Neural cell (in vitro differentiated cells): ENCODE results near the gene ZBTB9. TPM values are rescaled to one million over a fixed set of nuclear protein-coding genes. Genes with fewer than 3 reads are reported as not detected.
A peak's percentile ranks its signal among the peaks of the same experiment; 100 is the strongest.

Source experiments
- H2AFZ ChIP-seq: fragments of 200-600, 300-800 bp; sonication (generic), shearing (Covaris generic); 2 replicates; pipeline ENCODE4 v1.6.0; 2014; ENCODE audit warnings: low read depth, mild to moderate bottlenecking, antibody characterized with exemption, low read length, moderate library complexity
- H3F3A ChIP-seq: fragments of 200-600 bp; shearing (Covaris generic); 2 replicates; pipeline ENCODE4 v1.6.1; 2016; ENCODE audit warnings: mild to moderate bottlenecking, moderate library complexity, mixed read lengths, antibody characterized with exemption, low read length; ENCODE audit not compliant: insufficient read depth, poor library complexity, severe bottlenecking
- H3K27ac ChIP-seq: fragments of 200-600, 300-800 bp; sonication (generic), shearing (Covaris generic); 2 replicates; pipeline ENCODE4 v1.5.1; 2014; ENCODE audit warnings: mild to moderate bottlenecking, low read length, moderate library complexity
- H3K27me3 ChIP-seq: fragments of 300-800, 200-600 bp; sonication (generic), shearing (Covaris generic); 2 replicates; pipeline ENCODE4 v1.6.0; 2014; ENCODE audit warnings: mild to moderate bottlenecking, low read depth, low read length, moderate library complexity; ENCODE audit not compliant: insufficient read depth
- H3K36me3 ChIP-seq: fragments of 300-800, 200-600 bp; sonication (generic), shearing (Covaris generic); 2 replicates; pipeline ENCODE4 v1.5.1; 2014; ENCODE audit warnings: mild to moderate bottlenecking, antibody characterized with exemption, low read length, moderate library complexity; ENCODE audit not compliant: insufficient read depth
- H3K4me2 ChIP-seq: fragments of 300-800, 200-600 bp; sonication (generic), shearing (Covaris generic); 2 replicates; pipeline ENCODE4 v1.6.0; 2014; ENCODE audit warnings: mild to moderate bottlenecking, low read length
- H3K4me3 ChIP-seq: fragments of 300-800, 200-600 bp; sonication (generic), shearing (Covaris generic); 2 replicates; pipeline ENCODE4 v1.5.1; 2014; ENCODE audit warnings: mild to moderate bottlenecking, low read length, moderate library complexity
- H3K79me2 ChIP-seq: fragments of 200-600 bp; shearing (Covaris generic); replicated peaks from 2 replicates; pipeline ENCODE4 v1.6.0; 2014; ENCODE audit warnings: mild to moderate bottlenecking, low read length, moderate library complexity; ENCODE audit not compliant: insufficient read depth
- H3K9ac ChIP-seq: fragments of 300-800, 200-600 bp; sonication (generic), shearing (Covaris generic); 2 replicates; pipeline ENCODE4 v1.6.1; 2016; ENCODE audit warnings: mild to moderate bottlenecking, low read length, mixed read lengths
- H3K9me2 ChIP-seq: fragments of 200-600 bp; shearing (Covaris generic); 2 replicates; pipeline ENCODE4 v1.6.1; 2016; ENCODE audit warnings: mild to moderate bottlenecking, low read length, mixed read lengths; ENCODE audit not compliant: insufficient read depth
- H3K9me3 ChIP-seq: fragments of 200-600, 300-800 bp; sonication (generic), shearing (Covaris generic); 2 replicates; pipeline ENCODE4 v1.6.1; 2016; ENCODE audit warnings: mild to moderate bottlenecking, mixed run types, low read length, moderate library complexity, mixed read lengths
- H4K20me1 ChIP-seq: fragments of 200-600 bp; shearing (Covaris generic); 2 replicates; pipeline ENCODE4 v1.6.1; 2016; ENCODE audit warnings: mild to moderate bottlenecking, mixed run types; ENCODE audit not compliant: insufficient read depth
- EP300 ChIP-seq: fragments of 450-650 bp; conservative IDR thresholded peaks from 2 replicates; pipeline ENCODE4 v1.6.1; 2014; ENCODE audit warnings: antibody characterized with exemption, mild to moderate bottlenecking, moderate library complexity; ENCODE audit not compliant: poor library complexity, severe bottlenecking
- EZH2 ChIP-seq: fragments of 200-600, 300-800 bp; shearing (Covaris generic), sonication (generic); IDR thresholded peaks from 2 replicates; pipeline ENCODE4 v1.6.1; 2014; ENCODE audit warnings: antibody characterized with exemption, low read length, borderline replicate concordance, mild to moderate bottlenecking; ENCODE audit not compliant: insufficient read depth, poor library complexity, severe bottlenecking
- MXI1 ChIP-seq: fragments of 450-650 bp; conservative IDR thresholded peaks from 2 replicates; pipeline ENCODE4 v1.6.1; 2014; ENCODE audit warnings: antibody characterized with exemption, mild to moderate bottlenecking; ENCODE audit not compliant: poor library complexity, severe bottlenecking
- POLR2AphosphoS5 ChIP-seq: IDR thresholded peaks from 2 replicates; pipeline ENCODE4 v1.6.1; 2012
- RAD21 ChIP-seq: fragments of 450-650 bp; conservative IDR thresholded peaks from 2 replicates; pipeline ENCODE4 v1.6.1; 2014; ENCODE audit warnings: antibody characterized with exemption, mild to moderate bottlenecking, moderate library complexity
- SMC3 ChIP-seq: fragments of 450-650 bp; conservative IDR thresholded peaks from 2 replicates; pipeline ENCODE4 v1.6.1; 2014; ENCODE audit warnings: antibody characterized with exemption, mild to moderate bottlenecking, moderate library complexity; ENCODE audit not compliant: poor library complexity
- TAF1 ChIP-seq: IDR thresholded peaks from 2 replicates; pipeline ENCODE4 v1.6.1; 2012; ENCODE audit warnings: low read depth
- polyA plus RNA-seq: library from polyadenylated mRNA; depleted of rRNA; stranded (reverse); fragments of >200 nt; gene quantifications from 2 replicates; pipeline ENCODE4 v1.2.3, GENCODE V29; 2014
- TF ChIP-seq, protein P1 (sequence below): IDR thresholded peaks from 2 replicates; pipeline ENCODE4 v1.6.1; 2012; ENCODE audit warnings: borderline replicate concordance
- TF ChIP-seq, protein P2 (sequence below): fragments of 450-650 bp; IDR thresholded peaks from 2 replicates; pipeline ENCODE4 v1.5.1; 2014; ENCODE audit warnings: antibody characterized with exemption, mild to moderate bottlenecking, moderate library complexity; ENCODE audit not compliant: poor library complexity, severe bottlenecking

ZBTB9 gene
- polyA plus RNA-seq, 1 donor from 2014 or later, result 7.7 TPM

DNA sequence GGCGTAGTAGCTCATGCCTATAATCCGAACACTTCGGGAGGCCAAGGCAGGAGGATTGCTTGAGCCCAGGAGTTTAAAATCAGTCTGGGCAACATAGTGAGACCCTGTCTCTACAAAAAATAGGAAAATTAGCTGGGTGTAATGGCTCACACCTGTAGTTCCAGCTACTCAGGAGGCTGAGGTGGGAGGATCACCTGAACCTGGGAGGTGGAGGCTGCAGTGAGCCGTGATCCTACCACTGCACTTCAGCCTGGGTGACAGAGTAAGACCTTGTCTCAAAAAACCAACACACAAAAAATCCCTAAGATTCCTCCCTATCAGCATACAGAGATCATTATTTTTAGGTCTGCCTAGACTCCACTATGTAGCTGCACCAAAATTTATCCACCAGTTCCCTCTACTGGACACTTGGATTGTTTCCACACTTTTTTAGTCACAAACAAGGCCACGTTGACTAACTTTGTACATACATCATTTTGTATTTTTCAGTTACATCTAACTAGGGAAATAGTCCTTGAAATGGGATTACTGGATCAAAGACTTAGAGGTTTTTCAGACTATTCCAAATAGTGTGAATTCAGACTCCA, 47.2 kb upstream of the ZBTB9 start:
- Histone ChIP-seq H3K79me2 (no peaks in the 10 kb centered on the region), H3K9me2 (no peaks in the 10 kb centered on the region), H3F3A (no peaks in the 10 kb centered on the region), H3K9ac (no peak overlapping the region), H3K27me3 (no peaks in the 10 kb centered on the region), H2AFZ (no peak overlapping the region), H3K27ac (no peak overlapping the region), H4K20me1 (no peaks in the 10 kb centered on the region), H3K4me2 (no peak overlapping the region), H3K4me3 (no peak overlapping the region), H3K36me3 (no peaks in the 10 kb centered on the region), H3K9me3 (no peaks in the 10 kb centered on the region)
- TF ChIP-seq EZH2 (no peak), RAD21 (no peak), SMC3 (no peak), EP300 (no peak), POLR2AphosphoS5 (no peak), TAF1 (no peak), MXI1 (no peak)
- TF ChIP-seq, protein P1, sequence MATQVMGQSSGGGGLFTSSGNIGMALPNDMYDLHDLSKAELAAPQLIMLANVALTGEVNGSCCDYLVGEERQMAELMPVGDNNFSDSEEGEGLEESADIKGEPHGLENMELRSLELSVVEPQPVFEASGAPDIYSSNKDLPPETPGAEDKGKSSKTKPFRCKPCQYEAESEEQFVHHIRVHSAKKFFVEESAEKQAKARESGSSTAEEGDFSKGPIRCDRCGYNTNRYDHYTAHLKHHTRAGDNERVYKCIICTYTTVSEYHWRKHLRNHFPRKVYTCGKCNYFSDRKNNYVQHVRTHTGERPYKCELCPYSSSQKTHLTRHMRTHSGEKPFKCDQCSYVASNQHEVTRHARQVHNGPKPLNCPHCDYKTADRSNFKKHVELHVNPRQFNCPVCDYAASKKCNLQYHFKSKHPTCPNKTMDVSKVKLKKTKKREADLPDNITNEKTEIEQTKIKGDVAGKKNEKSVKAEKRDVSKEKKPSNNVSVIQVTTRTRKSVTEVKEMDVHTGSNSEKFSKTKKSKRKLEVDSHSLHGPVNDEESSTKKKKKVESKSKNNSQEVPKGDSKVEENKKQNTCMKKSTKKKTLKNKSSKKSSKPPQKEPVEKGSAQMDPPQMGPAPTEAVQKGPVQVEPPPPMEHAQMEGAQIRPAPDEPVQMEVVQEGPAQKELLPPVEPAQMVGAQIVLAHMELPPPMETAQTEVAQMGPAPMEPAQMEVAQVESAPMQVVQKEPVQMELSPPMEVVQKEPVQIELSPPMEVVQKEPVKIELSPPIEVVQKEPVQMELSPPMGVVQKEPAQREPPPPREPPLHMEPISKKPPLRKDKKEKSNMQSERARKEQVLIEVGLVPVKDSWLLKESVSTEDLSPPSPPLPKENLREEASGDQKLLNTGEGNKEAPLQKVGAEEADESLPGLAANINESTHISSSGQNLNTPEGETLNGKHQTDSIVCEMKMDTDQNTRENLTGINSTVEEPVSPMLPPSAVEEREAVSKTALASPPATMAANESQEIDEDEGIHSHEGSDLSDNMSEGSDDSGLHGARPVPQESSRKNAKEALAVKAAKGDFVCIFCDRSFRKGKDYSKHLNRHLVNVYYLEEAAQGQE, result no peak
- TF ChIP-seq, protein P2, sequence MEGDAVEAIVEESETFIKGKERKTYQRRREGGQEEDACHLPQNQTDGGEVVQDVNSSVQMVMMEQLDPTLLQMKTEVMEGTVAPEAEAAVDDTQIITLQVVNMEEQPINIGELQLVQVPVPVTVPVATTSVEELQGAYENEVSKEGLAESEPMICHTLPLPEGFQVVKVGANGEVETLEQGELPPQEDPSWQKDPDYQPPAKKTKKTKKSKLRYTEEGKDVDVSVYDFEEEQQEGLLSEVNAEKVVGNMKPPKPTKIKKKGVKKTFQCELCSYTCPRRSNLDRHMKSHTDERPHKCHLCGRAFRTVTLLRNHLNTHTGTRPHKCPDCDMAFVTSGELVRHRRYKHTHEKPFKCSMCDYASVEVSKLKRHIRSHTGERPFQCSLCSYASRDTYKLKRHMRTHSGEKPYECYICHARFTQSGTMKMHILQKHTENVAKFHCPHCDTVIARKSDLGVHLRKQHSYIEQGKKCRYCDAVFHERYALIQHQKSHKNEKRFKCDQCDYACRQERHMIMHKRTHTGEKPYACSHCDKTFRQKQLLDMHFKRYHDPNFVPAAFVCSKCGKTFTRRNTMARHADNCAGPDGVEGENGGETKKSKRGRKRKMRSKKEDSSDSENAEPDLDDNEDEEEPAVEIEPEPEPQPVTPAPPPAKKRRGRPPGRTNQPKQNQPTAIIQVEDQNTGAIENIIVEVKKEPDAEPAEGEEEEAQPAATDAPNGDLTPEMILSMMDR, result no peak

DNA sequence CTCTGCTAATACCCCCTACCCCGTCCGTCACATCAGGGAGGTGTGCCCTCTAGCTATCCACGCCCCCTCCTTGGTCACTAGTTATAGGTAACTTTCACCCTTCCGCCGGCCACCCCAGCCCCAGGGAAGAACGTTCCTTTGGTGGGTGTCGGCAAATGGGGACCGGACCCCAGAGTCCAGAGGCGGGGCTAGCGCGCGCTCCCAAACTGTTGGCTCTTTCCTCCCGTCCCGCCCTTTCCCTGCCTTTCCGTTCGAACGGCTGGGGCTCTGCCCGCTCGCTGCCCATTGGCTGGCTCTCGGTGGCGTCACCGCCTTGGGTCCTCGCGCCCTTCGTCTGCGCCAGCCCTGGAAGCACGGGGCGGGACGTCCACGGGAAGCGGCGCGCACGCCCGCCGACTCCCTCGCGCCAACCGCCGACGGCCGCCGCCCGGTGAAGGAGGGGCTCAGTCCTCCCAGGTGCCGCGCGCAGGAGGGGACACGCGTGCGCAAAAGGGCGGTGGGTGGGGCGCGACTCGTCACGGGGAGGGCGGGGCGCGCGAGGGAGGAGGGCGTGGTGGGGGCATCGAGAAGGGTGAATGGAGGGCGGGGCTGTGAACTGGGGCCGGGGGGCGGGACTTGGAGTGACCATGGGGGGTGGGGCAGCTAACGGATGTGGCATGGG, 44.2 kb upstream of the ZBTB9 start:
- no peaks in the 10 kb centered on the region for H3K9me2 ChIP-seq
- peaks cover 4% of the 10 kb centered on the region for H3K79me2 ChIP-seq
- peak overlapping the region; percentile 84 for H3K9ac ChIP-seq
- peak overlapping the region; percentile 83 for H3K4me3 ChIP-seq
- H3F3A ChIP-seq, result no peaks in the 10 kb centered on the region
- H3K36me3 ChIP-seq, result no peaks in the 10 kb centered on the region
- peak overlapping the region; percentile 67 for H3K27ac ChIP-seq
- peak overlapping the region; percentile 97 for H3K4me2 ChIP-seq
- TF ChIP-seq EZH2 (no peak), POLR2AphosphoS5 (peak; percentile 15), SMC3 (no peak), MXI1 (peak; percentile 91)
- TF ChIP-seq, protein P1, result peak; percentile 20
- H3K27me3 ChIP-seq, result no peaks in the 10 kb centered on the region
- no peaks in the 10 kb centered on the region for H4K20me1 ChIP-seq
- no peaks in the 10 kb centered on the region for H3K9me3 ChIP-seq
- peak overlapping the region; percentile 83 for H2AFZ ChIP-seq
